CD4-positive, alpha-beta T cell treated with Interleukin-4 for 1 hour (primary cell): ENCODE data around the gene CROT.

Experiments used
- DNase-seq, 2 donors: peaks; one replicate each; pipeline ENCODE4 v3.0.0-alpha.2; 2020 to 2022

CROT gene

GRCh38 chr7:87416682-87417587 is 71.5 kb downstream of the CROT start:
- peak; percentile 56 to 79 for DNase-seq

- DNase-seq: no peak
Observed at GRCh38 chr7:87420173-87420572, 74.7 kb downstream of the CROT start.

DNA sequence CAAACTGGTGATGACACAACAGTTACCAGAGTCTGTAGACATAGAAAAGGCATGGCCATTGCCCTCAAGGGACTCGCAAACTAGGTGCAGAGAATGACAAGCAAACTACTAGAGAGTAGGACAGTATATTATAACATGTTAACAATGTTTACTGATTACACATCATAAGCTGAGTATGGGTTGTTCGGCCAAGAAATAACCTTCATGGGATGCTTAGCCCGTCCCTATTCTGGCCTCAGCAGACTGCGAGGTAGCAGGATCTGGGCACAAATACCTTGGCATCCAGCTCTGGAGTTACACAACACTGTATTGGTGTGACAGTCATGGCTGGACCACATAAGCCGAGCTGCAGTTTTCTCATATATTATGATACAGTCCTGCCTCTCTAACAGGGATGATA is 78.6 kb downstream of the CROT start:
- DNase-seq: no peak

- DNase-seq: no peak
Observed at GRCh38 chr7:87426160-87426559, 80.7 kb downstream of the CROT start.

GRCh38 chr7:87427288-87427687 is 81.8 kb downstream of the CROT start:
- DNase-seq: no peak

DNA sequence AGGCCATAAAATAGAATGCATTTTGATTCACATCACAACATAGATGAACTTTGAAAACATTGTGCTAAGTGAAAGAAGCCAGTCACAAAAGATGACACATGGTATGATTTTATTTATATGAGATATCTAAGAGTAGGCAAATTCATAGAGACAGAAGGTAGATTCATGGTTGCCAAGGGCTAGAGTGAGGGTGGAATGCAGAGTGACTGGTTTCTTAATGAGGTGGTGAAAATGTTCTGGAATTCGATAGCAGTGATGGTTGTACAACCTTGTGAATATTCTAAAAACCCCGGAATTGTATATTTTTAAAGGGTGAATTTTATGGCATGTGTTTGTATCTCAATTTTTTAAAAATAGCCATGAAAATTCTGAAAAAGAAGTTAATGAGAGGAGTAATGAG is 87.1 kb downstream of the CROT start:
- no peak for DNase-seq

DNA sequence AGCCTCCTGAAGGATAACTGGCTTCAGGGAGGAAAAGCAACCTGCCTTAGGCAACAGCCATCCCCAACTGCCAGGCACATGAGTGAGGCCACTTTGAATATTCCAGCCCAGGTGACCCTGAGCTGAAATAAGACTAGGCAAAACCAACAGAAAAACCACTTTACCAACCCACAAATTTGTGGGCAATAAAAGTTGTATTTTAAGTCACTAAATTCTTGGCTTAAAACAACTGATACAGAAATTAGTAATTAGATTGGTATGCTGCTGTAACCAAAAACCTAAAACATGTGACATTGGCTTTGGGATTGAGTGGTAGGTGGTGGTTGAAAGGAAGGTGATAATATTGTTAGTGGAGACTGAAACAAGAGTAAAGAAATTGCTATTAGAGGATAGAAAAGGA is 90.1 kb downstream of the CROT start:
- no peak for DNase-seq

DNA sequence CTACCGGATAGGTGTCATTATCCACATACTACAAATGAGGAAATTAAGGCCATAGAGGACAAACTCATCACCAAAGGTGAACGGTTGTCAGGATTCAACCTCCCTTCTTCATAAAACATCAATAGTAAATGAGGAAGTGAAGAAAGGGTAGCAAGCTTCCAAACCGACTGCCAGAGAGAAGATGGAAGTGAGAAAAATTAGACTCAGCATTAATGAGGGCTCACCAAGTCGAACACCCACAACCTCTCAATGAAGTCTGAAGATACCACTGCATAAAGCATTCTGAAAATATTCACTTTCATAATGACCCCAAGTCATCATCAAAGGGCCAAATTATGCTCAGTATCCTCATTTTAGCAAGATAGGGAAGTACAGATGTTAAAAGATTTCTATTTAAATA is 100.4 kb downstream of the CROT start:
- DNase-seq: no peak

GRCh38 chr7:87447116-87447635 is 101.7 kb downstream of the CROT start:
- no peak for DNase-seq

DNA sequence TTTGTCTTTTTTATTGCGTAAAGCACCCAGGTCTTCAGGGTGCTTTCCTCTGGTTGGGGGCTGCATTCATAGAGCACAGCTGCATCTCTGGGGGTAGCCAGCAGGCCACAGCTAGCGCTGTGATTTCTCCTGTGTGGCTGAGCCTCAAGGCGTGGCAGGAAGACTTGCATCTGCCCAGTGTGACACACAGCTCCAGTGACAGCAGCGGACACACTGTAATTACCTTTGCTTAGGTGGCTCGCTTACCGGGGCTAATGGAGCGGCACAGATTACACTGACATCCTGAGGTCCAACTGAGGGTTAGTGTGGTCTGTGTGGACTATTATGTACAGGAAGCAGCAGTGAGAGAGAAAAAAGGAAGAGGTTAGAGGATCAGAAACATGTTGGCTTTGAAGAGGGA is 102.9 kb downstream of the CROT start:
- no peak for DNase-seq
